Ascending aorta (tissue), 2 donors: ENCODE measurements around the gene ZNF518A. TPM values are rescaled to one million over a fixed set of nuclear protein-coding genes. Genes with fewer than 3 reads are reported as not detected.

Source experiments
- DNase-seq, 2 donors: peaks; one replicate each; pipeline ENCODE4 v3.0.0-alpha.2; 2019; ENCODE audit warnings: low spot score in 2 of 2
- H3K27ac ChIP-seq, 2 donors: fragments of 200-600 bp; sonication (generic); one replicate each; pipeline ENCODE4 v1.5.1; 2016 to 2017; ENCODE audit warnings: mild to moderate bottlenecking in 1 of 2
- H3K27me3 ChIP-seq: fragments of 200-600 bp; sonication (generic); one replicate; pipeline ENCODE4 v1.5.1; 2017
- H3K36me3 ChIP-seq, 2 donors: fragments of 200-600 bp; sonication (generic); one replicate each; pipeline ENCODE4 v1.5.1; 2016
- H3K4me1 ChIP-seq, 2 donors: fragments of 200-600 bp; sonication (generic); one replicate each; pipeline ENCODE4 v1.5.1; 2016 to 2017; ENCODE audit warnings: mild to moderate bottlenecking in 1 of 2
- H3K4me3 ChIP-seq, 2 donors: fragments of 200-600 bp; sonication (generic); one replicate each; pipeline ENCODE4 v1.5.1; 2016 to 2017; ENCODE audit warnings: mild to moderate bottlenecking in 1 of 2
- H3K9me3 ChIP-seq, 2 donors: fragments of 200-600 bp; sonication (generic); one replicate each; pipeline ENCODE4 v1.5.1; 2016
- CTCF ChIP-seq, 3 experiments: fragments of 200-600 bp in 2 of 3; fragments of 450-650 bp in 1 of 3; sonication (generic) in 2 of 3; IDR thresholded peaks; one replicate each; pipeline ENCODE4 v1.5.1; 2016 to 2019; ENCODE audit warnings: antibody characterized with exemption in 3 of 3, mild to moderate bottlenecking in 1 of 3, moderate library complexity in 1 of 3
- intact Hi-C: fragments of 100-400 bp; cut with DNase I; formaldehyde crosslinking; loops from one replicate; pipeline ENCODE4 v1.15.1; 2023
- total RNA-seq: library from RNA; depleted of rRNA; stranded (reverse); fragments of >200 nt; gene quantifications from one replicate; pipeline ENCODE4 v1.1.0, GENCODE V29; 2016

Gene ZNF518A
- total RNA-seq, 1 donor from 2014 or later, result 7.1 TPM

DNA sequence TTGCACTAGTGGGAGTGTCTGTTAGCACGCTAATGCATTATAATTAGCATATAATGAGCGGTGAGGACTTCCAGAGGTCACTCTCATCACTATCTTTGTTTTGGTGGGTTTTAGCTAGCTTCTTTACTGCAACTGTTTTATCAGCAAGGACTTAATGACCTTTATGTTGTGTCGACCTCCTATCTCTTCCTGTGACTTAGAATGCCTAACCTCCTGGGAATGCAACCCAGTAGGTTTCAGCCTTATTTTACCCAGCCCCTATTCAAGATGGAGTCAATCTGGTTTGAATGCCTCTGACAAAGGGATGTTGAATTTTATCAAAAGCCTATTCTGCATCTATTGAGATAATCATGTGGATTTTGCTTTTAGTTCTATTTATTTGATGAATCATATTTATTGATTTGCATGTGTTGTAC, 22.5 kb upstream of the ZNF518A start:
- intact Hi-C loops, result no loop called here
- Histone ChIP-seq H3K27ac (no peak overlapping the region), H3K4me3 (no peak overlapping the region), H3K36me3 (no peaks in the 10 kb centered on the region), H3K4me1 (no peaks in the 10 kb centered on the region), H3K27me3 (no peaks in the 10 kb centered on the region), H3K9me3 (no peaks in the 10 kb centered on the region)
- no peak for TF ChIP-seq CTCF (IDR thresholded peaks at IDR 0.05)
- no peak for DNase-seq

- Histone ChIP-seq H3K4me1 (no peaks in the 10 kb centered on the region), H3K36me3 (no peaks in the 10 kb centered on the region), H3K9me3 (no peaks in the 10 kb centered on the region), H3K4me3 (no peak overlapping the region), H3K27ac (no peak overlapping the region), H3K27me3 (no peaks in the 10 kb centered on the region)
- DNase-seq, result no peak
- intact Hi-C loops, result no loop called here
- TF ChIP-seq CTCF (IDR thresholded peaks at IDR 0.05), result no peak
These were observed 17.6 kb upstream of the ZNF518A start for GRCh38 chr10:96112531-96112930.

GRCh38 chr10:96118604-96119450, 11.3 kb upstream of the ZNF518A start:
- intact Hi-C loops, result no loop called here
- DNase-seq, result no peak
- Histone ChIP-seq H3K27me3 (no peaks in the 10 kb centered on the region), H3K4me3 (no peak overlapping the region), H3K9me3 (no peaks in the 10 kb centered on the region), H3K36me3 (no peaks in the 10 kb centered on the region), H3K4me1 (no peaks in the 10 kb centered on the region), H3K27ac (no peak overlapping the region)
- TF ChIP-seq CTCF (IDR thresholded peaks at IDR 0.05), result no peak

GRCh38 chr10:96122824-96123223, 7.3 kb upstream of the ZNF518A start:
- Histone ChIP-seq H3K27me3 (no peaks in the 10 kb centered on the region), H3K4me3 (no peak overlapping the region), H3K4me1 (no peaks in the 10 kb centered on the region), H3K36me3 (no peaks in the 10 kb centered on the region), H3K27ac (no peak overlapping the region), H3K9me3 (no peaks in the 10 kb centered on the region)
- intact Hi-C loops, result no loop called here
- no peak for TF ChIP-seq CTCF (IDR thresholded peaks at IDR 0.05)
- DNase-seq, result no peak

DNA sequence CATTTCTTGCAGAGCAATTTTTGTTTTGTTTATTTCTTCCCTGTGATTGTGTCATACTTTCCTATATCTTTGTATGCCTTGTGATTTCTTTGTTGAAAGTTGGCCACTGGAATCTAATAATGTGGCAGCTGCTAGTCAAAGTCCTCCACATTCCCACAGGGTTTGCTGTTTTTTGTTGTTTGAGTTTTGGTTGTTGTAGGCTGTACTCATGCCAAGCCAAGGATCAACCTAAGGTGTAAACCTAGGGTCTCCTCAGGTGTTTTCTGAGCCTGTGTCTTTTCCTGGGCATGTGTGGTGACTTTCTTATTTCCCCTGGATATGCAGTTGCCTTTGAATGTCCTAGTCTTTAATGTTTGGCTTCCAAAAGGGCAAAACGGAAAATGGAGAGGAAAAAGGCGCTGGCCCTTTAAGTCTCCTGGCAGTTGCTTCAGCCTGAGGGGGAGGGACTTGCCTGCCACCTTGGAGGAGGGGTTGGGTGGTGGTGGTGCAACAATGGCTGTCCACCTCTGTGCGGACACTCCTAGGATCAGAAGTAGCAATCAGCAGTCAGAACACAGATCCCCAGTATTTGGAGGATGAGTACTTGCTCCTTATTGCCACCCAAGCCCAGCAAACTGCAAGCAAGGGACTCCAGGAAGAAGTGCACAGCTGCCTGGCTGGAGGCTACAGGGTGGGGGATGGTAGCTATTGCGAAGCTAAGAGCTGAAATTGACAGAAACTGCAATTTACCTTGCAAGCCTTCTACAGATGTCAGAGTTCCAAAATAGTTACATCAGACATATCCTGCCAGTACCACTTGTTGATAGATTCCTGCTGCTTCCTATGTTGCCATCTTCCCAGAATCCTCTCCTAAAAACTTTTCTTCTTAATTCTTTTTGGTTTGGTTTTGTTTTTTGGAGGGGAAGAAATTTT, 5.6 kb upstream of the ZNF518A start:
- Histone ChIP-seq H3K4me1 (no peaks in the 10 kb centered on the region), H3K36me3 (no peaks in the 10 kb centered on the region), H3K27ac (no peak overlapping the region), H3K9me3 (no peaks in the 10 kb centered on the region), H3K27me3 (no peaks in the 10 kb centered on the region), H3K4me3 (no peak overlapping the region)
- intact Hi-C loops, result no loop called here
- TF ChIP-seq CTCF (IDR thresholded peaks at IDR 0.05), result no peak
- DNase-seq, result no peak
